ENCODE measurements around the gene FRK.
A peak's percentile ranks its signal among the peaks of the same experiment; 100 is the strongest.

GRCh38 chr6:115896538-115897129 lies 164.1 kb downstream of the FRK start:
- TF ChIP-seq EZH2 (IDR thresholded peaks at IDR 0.05; ENCODE audit: borderline replicate concordance, low read length) (no peak), CTCF (conservative IDR thresholded peaks at IDR 0.05 in 1 of 2, IDR thresholded peaks at IDR 0.05 in 1 of 2; ENCODE audit: extremely low read depth in 1 of 2, insufficient read depth in 1 of 2, low read depth in 1 of 2, low read length in 2 of 2) (peak; percentile 84 to 85)
